Activated CD4-positive, alpha-beta T cell treated with anti-CD3 and anti-CD28 coated beads, Interleukin-2, amount 50 U/mL, for 48 hours (primary cell): ENCODE data around the gene TRIM54.

Experiments
- DNase-seq, 2 experiments: peaks; one replicate each; pipeline ENCODE4 v3.0.0-alpha.2; 2020

The TRIM54 gene

GRCh38 chr2:27281855-27282559 lies at the start of gene TRIM54:
Gene TRIM54 (plus strand): TSS chr2:27282429. CDS start chr2:27282732, 303 bp downstream.
- no peak for DNase-seq

GRCh38 chr2:27233341-27233740 lies 48.9 kb upstream of the TRIM54 start:
- DNase-seq = no peak

GRCh38 chr2:27236136-27236535 lies 46.1 kb upstream of the TRIM54 start:
- DNase-seq = no peak

DNA sequence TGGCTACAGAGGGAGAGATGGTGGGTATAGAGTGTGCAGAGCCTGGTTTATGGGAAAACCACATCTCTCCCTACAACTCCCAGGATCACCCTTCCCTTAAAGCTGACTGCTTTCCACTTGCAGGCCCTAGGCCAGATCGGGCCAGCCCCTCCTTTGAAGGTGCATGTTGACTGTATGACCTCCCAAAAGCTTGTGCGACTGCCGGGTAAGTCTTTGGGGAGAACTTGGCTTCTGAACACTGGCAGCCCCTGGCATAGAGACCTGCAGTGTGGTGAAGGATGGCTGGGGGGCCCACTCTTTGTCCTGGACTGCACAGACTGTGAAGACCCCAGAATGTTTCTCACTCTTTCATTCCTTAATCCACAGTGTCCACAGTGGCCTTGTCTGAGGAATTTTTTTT lies 45.6 kb upstream of the TRIM54 start:
- no peak for DNase-seq

DNA sequence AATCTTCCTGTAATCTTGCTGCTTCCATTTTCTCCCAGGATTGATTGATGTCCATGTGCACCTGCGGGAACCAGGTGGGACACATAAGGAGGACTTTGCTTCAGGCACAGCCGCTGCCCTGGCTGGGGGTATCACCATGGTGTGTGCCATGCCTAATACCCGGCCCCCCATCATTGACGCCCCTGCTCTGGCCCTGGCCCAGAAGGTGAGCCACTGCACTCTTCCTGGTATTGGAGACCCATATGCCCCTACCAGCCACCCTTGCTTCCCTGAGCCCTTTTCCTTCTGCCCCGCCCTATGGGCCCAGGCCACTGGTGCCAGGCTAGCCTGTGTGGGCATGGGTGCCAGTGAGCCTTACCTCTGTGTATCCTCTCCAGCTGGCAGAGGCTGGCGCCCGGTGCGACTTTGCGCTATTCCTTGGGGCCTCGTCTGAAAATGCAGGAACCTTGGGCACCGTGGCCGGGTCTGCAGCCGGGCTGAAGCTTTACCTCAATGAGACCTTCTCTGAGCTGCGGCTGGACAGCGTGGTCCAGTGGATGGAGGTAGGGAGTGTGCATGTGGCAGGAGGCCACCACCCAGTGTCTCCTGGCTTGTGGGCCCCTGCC lies 44.8 kb upstream of the TRIM54 start:
- no peak for DNase-seq

GRCh38 chr2:27238976-27239375 lies 43.3 kb upstream of the TRIM54 start:
- no peak for DNase-seq

- no peak for DNase-seq
These were observed 41.8 kb upstream of the TRIM54 start for GRCh38 chr2:27240406-27240805.

- no peak for DNase-seq
These were observed 40.2 kb upstream of the TRIM54 start for GRCh38 chr2:27241761-27242613.

DNA sequence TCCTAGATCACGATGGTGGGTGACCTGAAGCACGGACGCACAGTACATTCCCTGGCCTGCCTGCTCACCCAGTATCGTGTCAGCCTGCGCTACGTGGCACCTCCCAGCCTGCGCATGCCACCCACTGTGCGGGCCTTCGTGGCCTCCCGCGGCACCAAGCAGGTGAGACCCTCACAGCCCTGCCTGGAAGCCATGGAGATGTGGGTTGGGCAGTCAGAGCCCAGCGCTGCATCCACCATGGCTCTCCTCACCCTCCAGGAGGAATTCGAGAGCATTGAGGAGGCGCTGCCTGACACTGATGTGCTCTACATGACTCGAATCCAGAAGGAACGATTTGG lies 39.6 kb upstream of the TRIM54 start:
- DNase-seq = no peak

GRCh38 chr2:27243391-27244130 lies 38.7 kb upstream of the TRIM54 start:
- no peak for DNase-seq

DNA sequence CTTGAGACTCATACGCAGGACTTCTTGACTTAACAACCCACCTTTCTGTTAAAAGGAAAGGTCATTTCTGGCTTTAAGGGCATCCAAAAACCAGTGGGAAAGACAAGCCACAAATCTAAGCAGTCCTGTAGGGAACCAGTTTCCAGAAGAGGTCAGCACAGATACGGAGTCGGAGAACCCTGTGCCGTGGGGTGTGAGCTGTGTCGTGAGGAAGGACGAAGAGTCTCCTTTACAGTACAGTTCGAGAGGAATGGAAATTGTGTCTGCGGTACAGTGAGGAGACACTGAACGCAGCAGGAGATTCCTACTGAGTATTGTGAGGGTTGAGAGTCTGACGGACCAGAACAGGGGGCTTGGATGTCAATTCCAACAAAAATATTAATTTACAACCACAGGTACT lies 37.1 kb upstream of the TRIM54 start:
- DNase-seq = no peak

DNA sequence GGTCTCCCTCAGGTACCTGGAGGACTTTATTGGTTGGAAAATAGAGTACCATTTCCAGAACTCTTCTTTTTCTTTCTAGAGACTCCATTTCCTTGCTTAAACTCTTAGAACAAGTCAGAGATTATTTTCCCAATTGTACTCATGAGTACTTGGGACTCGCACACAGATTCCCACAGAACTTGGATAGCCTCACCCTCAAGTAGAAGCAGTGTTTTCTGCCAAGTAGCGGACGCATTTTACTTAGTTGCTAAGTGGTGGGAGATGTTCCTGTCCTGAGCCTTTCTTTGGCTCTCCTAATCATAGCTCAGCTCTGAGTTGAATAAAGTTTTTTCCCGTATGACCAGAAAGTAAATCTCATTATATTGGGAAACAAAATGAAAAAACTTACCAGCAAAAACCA lies 36.6 kb upstream of the TRIM54 start:
- DNase-seq = no peak

DNA sequence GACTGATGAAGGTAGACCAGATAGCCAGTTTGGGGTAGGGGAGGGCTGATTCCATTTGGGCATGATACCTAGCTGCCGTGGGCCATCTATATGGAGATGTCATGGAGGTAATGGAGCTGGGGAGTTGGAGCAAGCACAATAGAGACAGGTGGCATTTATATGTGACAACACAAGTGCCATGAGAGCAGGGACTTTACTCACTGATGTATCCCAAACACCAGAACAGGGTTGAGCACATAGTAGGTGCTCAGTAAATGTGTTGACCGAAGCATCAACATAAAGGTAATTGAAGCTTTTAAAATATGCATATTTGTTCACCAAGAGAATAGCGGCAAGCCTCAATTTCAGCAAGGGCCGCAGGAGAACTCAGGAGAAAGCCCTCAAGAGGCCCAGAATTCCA lies 34.3 kb upstream of the TRIM54 start:
- DNase-seq = no peak

GRCh38 chr2:27249159-27249890 lies 32.9 kb upstream of the TRIM54 start:
- DNase-seq = no peak

DNA sequence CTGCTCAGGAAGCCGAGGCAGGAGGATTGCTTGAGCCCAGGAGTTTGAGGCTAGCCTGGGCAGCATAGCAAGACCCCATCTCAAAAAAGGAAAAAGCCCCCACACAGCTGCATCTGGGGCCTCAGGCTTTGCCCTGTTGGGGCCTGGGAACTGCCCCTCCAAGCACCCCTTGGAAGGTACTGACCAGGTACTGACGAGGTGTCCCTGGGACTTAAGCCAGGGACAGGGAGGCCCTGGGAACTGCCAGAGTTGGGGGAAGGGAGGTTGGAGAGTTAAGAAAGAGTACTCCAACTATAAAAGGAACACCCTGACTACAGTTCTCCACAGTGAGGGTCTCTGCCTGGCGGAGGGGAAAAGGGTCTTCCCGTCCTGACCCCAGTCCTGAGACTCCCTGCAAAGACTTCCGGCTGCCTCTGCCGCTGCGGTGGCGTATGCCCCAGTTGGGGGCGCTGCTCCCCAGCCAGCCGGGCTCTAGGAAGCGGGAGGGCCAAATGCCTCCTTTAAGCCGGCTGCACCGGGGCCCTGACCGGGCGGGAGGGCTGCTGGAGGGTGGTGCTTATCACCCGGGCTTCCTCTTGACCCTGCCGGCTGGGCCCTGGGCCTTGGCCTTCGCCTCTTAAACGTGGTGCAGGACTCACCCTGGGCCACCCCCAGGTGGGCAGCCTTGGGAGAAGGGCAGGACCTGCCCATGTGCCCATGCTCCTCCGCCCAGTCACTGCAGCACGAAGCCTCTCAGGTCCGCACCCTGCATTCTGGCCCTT lies 32.2 kb upstream of the TRIM54 start:
- DNase-seq = peak; percentile 67 to 73

DNA sequence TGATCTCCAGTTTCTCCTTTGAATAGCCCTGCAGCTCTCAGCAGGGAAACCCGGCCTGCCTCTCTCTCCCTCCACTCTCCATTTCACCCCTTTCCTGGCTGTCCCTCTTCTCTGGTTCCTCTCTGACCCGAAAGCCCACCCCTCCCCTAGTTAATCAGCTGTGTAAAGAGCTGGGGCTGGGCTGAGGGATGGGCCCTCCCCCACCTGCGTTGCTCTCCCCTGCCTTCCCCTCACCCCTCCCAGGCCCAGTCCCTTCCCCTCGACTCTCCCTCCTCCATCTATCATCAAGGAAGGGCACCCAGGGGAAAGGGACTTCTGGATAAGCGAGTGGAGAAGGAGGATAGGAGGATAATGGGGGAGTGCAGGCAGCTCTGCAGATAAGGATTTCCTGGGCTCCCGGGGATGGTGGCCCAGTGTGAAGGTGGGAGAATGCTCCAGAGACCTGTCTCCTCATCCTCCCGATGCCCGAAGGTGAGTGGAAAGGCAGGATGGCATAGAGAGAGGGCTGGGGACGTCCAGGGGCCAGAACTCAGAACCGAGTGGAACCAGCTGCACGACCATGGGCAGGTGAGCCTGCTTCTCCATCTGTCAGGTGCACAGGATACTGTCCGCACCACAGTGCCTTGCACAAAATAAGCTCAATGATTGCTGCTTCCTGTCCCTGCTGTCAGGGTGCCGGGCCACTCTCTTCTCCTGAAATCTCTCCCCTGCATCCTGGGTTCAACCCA lies 31.4 kb upstream of the TRIM54 start:
- no peak for DNase-seq

DNA sequence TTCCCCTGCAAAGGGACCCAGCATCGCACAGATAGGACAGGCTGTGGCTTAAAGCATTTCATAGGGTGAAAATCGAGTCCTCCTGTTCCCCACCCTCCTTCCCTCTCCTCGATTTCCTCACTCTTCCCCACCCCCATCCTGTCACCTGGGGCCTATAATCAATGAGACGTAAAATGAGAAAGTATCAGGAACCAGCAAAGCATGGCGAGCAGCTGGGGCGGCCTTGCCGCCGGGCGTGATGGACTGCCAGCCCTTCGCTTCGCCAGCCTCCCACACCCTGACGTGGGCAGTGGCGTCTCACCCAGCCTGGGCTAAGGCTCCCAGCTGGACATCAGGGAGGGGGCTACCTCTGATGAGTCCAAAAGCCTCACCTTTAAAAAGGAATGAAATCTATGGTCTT lies 30.5 kb upstream of the TRIM54 start:
- DNase-seq = no peak

GRCh38 chr2:27255187-27255586 lies 27.0 kb upstream of the TRIM54 start:
- no peak for DNase-seq

GRCh38 chr2:27255660-27256059 lies 26.6 kb upstream of the TRIM54 start:
- no peak for DNase-seq

- no peak for DNase-seq
These were observed 25.3 kb upstream of the TRIM54 start for GRCh38 chr2:27256855-27257454.

DNA sequence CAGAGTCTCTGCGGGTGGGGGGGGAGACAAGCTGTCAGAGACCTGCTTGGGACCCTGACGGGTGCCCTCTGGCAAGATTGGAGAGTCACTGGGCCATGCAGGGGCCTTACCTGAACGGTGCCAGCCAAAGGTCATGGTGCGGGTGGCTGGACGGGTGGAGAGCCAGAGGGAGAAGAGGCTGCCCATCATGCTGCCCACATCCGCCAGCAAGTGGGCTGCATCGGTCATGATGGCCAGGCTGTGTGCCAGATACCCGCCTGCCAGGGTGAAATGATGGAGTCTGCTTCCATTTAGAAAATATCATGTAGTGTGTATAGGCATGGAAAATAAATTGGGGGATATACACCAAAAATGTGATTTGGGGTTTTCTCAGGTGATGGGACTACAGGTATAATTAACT lies 24.2 kb upstream of the TRIM54 start:
- no peak for DNase-seq
